Measurements from ENCODE around the gene GLI3.

Gene GLI3

DNA sequence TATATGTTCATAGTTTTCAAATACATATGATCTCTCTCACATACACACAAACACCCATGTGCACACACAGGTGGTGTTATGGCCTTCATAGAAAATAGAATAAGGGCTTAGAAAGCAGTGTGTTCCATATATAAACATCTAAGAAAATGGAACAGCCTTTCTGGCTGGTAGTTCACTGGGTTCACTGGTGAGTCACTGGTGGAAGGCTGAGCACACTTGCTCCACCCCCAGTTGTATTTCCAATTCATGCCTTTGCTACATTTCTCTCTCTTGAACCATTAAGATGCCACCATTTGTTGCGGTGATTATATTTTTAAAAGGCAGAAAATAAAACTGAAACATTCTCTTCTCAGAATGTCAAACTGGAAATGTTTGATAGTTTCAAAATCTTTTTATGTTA, 252.1 kb downstream of the GLI3 start:
- no peak for DNase-seq

DNA sequence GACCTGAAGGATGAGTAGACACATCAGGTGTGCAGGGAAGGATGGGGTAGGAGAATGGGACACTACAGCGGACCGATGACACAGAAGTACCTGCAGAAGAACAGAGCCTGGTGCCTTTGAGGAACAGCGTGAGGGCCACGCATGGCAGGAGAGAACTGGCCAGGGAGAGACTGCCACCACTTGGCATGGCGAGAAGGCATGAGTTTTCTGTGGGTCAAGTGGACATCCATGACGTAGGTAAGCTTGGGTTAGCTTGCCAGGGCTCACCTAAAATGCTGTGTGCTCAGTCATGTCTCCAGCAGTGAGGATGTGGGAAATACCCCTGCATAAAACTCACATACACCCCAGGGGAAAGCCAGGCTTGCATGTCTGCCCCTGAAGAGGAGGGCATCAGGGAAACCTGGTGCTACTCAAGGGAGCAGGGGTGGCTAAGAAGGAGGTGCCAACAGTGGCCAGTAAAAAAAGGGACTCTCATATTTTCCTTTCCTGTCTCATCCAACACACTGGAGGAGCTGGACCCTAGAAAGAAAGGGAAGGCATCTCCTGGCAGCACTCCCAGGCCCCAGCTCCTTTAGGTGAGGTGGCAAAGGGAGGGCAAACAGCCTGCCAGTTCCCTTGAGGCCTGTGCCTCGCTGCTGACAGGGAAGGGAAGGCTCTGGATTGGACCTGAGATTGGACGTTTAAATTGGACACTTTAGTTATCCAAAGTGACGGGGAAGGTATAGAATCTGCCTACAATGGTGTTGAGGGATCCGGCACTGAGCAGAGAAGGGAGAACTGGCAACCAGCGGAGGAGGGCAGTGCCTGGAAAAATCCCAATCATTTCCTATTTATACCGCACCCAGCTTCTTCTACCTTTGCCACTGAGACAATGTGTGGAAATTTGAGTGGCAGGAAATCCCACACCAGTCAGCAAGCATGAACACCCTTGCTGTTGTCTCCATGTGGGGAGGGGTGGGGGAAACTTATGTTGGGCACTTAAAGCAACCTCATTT, 255.7 kb downstream of the GLI3 start:
- no peak for DNase-seq

DNA sequence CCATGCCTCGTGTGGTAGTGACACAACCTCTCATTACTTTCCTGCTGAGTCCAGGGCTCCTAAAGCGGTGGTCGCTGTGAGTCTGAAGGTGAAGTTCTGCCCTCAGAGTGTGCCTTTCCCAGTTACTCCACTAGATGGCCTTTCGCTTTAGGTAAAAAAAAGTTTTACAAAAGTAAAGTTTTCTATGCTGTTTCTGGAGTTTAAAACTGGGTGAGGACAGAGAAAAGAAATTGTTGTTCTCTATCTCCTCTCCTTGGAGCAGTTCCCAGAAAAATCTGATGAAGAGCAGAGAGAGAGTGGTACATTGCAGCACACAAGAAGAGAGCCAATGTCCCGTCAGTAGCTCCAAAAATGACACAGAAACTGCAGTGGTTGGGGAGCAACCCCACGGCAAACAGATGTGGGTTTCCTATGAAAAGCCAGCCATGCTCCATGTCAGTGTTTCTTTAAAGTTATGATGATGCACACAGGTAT, 257.1 kb downstream of the GLI3 start:
- peak; percentile 11 for DNase-seq

DNA sequence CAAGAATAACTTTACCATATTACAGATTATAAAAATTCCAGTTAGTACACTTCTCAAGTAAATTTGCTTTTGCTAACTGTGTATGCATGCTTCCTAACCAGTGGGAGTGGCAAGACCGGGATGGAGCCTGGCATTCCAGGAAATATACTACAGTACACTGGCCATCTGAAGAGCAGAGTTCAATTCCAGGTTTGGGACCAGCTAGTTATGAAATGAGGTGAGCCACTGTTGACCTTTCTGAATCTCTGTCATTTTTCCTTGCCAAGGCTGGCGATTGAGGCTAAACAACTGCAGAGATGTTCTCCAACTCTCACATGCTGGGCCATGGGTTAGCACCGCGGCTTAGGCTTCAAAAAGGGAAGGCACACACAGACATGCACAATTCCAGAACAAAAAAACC, 258.2 kb downstream of the GLI3 start:
- DNase-seq, result no peak

DNA sequence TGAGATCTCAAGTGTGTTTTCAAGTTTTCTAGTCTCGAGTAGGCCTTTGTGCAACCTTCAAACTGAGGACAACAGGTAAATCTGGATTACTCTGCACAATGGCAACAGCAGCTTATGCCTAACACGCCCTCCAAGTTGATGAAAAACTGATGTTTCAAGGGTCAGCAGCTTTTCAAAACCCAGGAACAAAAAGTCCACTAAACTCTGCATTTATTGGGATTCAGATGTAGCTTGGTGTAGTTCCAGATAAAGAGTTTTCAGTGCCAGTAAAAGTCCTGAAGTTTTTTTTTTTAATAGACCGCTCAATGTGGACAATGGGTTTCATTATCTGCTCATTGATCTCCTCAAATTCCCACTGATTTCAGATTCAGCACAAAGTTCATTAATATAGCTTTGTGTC, 259.3 kb downstream of the GLI3 start:
- no peak for DNase-seq

DNA sequence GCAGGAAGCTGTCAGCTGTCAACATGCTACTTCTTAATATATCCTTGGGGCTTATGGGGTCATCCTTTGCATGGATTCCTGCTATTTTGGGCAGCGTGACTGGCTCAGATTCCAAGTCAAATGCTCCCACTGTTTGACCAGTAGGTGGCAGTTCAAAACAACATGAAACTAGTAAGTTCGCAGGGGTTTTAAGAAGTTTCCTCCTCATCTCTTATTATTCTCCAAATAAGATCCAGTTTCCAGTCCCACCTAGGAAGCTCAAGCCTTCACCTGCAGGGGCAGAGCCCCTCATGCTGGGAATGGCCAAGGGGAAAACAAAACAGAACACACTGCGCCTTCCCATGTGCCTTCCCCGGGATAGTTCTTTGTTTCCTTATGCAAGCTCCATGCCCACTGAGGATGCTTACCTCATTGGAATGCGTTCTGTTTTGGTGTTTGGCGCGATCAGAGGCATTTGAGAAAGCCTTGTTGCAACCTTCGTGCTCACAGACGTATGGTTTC, 259.8 kb downstream of the GLI3 start:
- DNase-seq, result peak; percentile 3

DNA sequence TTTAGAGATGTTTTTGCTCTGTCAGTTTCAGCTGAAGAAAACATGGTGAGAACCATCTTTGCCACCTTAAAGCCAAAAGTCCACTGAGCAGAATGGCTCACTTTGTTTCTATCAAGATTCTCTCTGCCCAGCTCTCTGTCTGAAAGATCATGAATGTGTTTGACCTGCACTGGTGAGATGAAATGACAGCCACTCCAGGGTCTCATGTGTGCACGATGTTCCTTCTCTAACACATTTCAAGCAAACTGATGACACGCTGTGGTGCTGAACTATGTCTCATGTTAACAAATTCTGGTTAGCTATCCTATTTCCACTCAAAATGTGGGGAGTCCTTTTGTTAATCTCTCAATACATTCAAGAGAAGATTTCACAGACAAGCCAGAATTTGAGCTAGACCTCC, 260.6 kb downstream of the GLI3 start:
- DNase-seq, result no peak

DNA sequence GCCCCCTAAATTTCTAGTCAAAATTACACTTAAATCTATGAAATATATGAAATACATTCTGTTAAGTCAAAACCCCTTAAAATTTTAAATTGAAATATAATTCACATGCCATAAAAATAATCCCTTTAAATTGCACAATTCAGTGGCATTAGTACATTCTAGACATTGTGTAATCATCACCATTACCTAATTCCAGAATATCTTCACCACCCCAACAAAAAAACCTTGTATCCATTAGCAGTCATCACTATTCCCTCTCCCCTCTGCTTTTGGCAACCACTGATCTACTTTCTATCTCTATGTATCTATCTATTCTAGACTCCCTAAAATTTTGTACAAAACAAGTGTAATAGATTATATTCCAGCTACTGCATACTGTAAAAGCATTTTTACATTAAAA, 261.2 kb downstream of the GLI3 start:
- DNase-seq, result no peak

DNA sequence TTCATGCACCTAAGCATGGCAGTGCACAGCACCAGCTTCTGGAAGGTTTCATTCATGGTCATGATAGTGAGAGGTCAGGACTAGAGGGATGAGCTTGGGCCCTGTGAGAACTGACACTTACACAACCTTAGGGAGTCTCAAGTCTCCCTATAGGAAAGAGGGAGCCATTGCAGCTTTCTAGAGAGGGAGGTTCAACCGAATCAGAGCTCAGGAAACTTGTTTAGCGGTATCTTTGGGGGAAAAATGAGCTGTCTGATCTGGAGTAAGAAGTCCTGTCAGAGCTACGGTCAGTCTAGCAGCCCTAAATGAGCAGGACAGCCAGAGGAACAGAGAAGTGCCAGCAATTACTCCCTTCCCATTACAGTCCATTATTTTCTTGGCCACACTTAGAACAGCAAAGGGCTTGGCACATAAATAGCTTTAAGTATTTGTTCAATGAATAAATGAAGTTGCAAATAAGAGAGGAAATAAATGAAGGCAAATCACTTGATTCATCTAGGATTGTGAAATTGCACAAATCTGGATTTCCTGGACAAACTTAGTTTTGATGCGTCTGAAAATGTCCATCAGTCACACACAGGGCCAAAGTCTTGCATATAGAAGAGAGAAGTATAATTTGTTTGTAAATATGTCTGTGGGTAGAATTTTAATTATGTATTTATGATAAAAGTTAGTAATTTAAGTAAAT, 262.0 kb downstream of the GLI3 start:
- DNase-seq, result no peak

DNA sequence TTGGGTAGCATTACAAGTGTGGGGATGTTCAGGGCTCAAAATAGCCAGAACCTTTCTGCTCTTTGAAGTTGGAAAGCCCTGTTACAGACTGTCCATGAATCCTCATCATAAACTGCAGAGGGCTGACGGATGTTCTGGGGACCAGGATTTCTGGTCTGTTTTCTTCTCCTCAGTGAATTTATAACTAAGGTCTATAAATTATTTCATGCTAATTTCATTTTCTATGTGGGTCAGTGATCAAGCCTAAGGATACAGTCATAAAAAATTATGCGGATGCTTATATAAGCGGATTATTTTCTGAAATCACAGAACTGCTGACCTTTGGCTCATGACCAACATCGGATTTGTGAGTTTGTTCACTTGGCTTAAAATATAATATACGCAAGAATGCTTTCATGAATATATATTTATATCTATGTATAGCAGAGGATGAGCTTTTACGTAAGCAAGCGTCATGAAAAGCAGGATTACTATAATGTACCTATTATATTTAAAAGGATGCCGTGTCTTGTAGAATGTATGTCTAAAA, 263.7 kb downstream of the GLI3 start:
- no peak for DNase-seq

DNA sequence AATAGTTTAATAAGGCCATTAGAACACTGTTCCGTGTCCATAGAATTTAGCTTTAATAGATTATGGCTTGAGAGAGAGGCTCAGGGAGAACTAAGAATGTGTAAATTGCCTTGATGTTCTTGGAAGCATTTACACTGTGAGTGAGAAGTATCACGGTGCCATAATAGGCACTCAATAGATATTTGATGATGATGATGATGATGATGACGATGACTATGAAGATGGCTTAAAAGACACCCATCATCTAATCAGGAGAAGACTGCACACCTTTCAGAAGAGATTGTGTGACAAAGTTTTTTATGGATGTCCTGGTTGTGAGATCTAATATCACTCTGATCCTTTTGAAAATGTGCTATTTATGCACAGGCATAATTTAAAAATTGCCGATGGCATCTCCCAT, 264.2 kb downstream of the GLI3 start:
- DNase-seq, result no peak

DNA sequence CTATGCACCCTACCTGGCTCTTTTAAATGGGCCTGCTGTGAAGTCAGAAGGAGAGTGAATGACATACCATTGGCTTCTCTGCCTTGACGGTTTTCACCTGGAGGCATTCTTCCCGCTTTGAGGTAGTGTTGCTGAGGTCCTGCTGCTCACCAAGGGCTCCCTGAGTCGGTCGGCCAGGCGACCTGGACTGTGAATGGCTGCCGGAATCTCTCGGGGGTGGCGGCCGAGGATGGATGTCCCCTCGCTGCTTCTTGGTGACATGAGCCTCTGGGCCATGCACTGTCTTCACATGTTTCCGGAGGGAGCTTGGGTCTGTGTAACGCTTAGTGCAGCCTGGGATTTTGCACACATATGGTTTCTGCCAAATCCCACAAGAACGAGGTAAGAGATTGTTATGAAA, 264.7 kb downstream of the GLI3 start:
- DNase-seq, result no peak

DNA sequence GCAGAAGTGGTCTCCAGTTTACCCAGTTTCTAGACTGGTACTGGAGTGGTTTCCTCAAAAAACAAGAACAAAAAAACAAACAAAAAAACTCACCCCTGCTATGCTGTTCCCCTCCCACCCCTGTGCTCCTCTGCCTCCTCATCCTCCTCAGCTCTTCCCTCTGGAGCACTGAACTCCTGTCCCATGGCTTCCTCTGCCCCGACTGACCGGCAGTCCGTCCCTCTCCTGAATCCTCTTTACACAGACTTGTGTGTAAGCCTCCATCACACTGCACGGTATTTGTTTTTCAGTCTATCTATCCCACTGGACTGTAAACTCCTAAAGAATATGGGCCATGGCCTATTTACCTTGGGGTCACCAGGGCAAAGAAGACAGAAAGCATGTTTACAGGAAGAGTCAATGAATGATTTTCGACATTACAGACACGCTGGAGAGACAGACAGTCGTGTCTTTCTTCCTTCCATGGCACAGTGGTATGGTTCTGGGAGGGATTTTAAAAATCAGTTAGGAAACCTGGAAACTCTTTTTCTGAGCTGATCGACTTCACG, 265.3 kb downstream of the GLI3 start:
- no peak for DNase-seq

DNA sequence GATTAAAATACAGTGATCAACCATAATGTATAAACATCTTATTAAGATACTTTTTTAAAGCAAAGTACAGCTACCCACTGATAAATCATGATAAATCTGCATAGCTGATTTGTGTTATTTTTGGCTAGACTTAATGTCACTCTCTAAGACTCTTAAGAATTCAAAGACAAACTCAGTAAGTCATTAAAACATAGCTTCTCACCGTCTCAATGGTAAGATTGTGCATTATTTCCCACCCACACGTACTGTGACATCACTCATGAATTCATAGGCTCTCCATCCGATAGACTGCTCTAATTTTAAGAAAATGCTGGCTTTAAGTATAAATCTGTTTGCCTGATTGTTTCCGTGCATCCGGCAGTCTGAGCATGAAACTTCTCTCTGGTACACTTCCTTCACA, 266.1 kb downstream of the GLI3 start:
- DNase-seq, result no peak

DNA sequence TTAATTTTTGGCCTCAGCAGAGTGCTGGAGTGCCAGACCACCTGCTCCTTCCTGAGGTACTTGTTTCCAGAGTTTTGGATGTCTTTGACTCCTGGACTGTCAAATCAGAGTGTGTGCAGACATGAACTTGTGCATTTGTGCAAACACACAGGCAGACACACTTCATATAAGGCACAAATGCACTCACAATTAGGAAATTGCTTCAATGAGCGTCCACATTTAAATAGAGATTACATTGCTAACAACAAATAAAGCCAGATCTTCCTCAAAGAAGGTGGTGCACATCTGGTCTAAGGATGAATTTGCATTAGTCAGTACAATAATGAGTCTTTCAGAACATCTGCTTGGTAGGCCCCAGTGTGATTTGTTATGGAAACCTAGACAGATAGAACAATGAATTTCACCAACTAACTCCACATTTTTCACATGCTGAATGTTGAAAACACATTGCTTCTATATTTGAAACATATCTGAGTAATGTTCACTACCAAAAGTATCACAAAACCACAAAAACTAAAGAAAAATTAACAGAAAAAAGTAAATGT, 267.4 kb downstream of the GLI3 start:
- no peak for DNase-seq

DNA sequence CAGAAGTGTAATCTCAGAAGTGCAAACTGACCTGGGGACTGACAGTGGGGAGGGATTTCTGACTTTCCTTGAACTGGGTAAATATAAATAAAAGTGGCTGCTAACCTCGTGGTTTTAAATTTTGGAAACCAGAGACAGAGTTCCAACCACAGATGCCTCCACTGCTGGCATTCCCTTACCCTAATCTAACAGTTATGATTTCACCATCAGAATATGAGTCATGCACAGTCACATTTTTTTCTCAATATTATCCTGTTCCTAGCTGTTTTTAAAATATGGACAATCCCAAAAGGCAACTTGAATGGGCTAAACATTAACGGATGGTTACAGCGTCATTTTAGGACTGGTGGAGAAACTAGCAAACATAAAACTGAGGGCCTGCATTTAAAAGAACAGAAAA, 269.9 kb downstream of the GLI3 start:
- no peak for DNase-seq

DNA sequence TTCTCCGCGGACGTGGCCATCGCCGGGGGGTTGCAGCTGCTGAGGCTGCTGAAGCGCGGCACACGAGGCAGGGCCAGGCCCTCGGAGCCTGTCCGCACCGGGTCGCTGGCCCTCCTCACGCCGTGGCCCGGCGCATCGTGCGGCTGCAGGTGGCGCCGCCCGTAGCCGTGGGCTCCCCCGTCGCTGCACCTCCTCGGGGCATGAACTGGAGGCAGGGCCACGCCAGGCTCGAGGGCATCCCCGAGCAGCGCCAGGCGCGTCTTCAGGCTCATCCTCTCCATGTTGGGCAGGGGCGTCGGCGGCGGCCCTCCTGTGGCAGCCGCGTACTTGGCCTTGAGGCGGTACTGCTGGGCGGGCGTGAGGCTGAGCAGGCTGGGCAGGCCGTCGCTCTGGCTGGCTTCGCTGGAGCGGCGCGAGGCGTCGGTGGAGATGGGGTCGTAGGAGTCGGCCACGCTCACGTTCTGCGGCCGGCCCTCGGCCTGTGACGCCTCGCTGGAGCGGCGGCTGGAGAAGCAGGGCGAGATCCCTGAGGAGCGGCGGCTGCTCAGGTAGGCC, 271.0 kb downstream of the GLI3 start:
- no peak for DNase-seq

DNA sequence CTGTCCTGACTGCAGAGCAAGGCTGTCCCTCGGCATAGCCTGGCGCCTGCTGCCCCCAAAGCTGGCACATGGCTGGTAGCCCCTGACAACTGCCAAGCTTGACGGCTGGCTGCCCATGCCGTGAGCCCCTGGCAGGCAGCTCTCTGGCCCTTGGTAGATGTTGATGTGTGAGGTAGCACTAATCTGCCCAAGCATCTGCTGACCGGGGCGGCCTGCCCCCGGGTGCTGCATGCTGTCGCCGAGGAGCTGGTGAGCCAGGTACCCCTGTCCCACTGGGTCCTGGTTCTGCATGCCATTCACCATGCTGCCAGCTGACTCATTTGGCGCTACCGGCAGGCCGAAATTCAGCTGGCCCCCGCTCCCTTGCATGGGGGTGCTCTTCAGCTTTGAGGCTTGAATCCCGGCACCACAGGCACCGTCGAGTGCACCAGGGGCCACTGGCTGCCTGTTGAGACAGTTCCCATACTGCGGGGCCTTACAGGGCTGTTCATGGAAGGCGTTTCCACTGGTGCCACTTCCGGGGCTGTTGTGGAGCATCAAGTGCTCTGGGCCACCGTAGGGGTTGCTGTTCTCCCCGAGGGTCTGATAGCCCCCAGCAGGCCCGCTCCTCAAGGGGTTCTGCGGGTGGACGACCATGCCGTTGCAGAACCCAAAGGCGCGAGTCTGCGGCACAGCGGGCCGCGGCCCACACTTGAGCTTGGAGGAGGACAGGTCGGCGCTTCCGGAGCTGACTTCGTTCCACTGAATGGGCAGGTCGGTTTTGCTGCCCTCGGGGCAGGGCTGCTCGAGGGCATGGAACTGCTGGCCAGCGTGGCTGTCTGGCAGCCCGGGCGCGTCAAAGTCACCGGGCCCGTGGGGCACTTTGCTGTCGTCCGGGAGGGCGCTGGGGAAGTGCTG, 271.9 kb downstream of the GLI3 start:
- DNase-seq, result no peak

DNA sequence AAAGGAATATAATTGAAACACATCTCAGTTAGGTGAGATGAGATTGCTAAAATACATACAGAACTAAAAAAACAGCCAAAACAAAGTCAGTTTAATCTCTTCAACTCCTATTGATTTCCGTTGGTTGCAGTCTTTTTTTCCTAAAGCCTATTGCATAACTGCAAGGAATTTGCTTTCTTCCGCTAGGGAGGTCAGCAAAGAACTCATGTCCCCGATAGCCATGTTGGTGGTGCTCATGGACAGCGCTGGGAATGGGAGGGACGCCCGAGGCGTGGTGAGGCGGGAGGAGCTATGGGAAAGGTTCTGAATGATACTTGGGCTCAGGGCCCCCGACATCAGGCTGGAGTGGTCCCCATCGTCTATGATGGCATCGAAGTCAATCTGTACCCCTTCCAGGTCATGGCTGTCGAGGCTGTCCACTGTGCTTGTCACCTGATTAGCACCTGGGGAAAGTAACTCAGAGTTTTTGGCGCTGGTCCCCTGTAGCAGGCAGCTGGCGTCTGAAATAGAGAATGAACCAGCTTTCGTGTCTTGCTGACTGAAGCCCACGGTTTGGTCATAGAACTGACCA, 272.7 kb downstream of the GLI3 start:
- DNase-seq, result no peak

DNA sequence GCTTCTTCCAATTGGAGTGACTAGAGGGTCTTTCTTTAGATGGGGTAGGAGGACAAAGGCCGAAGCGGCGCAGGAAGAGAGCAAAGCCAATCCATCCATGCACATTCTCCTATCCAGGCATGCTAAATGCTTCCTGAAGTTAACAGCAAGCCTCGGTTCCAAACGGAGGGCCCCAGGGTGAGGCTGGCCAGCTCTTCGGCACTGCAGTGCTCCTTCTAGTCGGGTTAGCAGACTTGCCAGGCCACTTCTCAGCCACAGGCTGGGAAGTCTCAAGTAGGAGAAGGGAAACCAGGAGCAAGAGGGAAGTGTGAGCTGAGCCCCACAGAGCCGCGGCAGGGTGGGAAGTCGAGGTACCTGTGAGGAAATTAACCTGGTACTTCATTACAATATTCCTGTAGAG, 280.3 kb downstream of the GLI3 start:
- no peak for DNase-seq

All from activated CD4-positive, alpha-beta T cell treated with anti-CD3 and anti-CD28 coated beads, Interleukin-2, amount 50 U/mL, for 16 hours (primary cell).